NCI-H2196 treated with DMSO at 0.1 percent for 48 hours (cell line): ENCODE results near the gene TGFBR3.

Source experiments
- DNase-seq: peaks from one replicate; lab custom pipeline; 2025; ENCODE audit not compliant: unreplicated experiment; lab: John Stamatoyannopoulos, UW

Gene TGFBR3

DNA sequence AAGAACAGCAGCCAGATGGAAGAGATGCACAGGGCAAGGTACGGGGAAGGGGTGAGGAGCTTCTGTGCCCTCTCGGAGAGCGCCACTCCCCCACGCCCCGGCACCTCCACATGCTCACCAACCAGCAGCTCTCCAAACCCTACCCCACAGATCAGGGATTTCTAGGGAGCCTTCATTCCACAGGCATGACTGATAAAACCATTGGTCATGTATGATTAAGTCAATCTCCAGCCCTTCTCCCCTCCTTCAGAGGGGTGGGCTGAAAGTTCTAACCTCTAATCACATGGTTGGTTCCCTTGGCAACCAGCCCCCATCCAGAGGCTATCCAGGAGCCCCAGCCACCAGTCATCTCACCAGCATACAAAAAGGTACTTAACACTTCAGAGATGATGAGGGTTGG is 144.7 kb downstream of the TGFBR3 start:
- DNase-seq = no peak

DNA sequence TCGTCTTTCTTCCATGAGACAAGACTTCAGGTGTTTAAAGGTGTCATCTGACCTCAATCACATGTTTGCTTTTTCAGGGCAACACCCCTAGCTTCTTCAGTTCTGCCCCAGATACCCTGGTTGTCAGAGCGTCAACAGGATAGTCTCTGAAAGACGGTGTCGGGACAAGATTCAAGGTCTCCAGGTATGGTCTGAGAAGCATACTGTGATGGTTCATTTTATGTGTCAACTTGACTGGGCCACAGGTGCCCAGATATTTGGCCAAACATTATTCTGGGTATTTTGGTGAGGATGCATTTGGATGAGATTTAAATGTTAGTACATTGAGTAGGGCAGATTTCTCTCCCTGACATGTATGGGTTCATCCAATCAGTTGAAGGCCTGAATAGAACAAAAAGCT is 148.3 kb downstream of the TGFBR3 start:
- DNase-seq = no peak

DNA sequence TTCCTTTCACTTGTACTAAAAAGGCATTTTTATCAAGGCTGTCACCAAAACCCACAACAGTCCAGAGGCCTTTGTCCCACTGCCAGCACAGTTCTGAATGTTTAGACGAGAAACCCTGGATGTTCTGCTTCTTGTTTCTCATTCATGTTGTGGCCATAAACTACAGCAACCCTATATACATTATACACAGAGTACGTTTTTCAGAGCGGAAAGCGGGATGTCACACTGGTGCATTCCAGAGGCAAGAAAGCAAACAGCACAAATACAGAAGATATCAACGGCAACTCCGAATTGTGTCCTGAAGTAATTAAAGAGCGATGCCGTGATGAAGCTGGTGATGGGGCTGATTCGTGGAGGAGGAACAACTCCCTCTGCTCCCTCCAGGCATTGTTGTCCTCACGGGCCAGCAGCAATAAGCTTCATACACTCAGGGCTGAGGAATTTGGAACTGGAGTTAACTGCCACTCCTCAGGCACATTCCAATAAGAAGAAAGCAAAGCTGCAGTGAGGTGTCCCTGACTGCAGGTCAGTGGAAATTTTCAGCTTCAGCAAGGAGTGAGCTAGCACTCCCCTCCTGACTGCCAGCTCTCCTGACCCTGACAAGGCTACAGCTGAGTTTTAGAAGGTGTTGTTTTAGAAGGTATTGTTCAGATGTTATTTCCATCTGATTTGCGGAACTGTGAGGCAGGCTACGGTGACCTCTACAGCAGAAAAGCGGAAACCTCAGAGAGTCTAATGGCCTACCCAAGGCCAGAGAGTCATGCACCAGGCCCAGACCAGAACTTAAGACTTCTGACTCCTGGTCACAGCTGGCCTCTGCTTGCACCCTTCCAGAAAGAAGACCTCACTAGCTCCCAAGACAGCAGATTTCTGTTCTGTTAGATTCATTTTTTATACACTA is 149.0 kb downstream of the TGFBR3 start:
- no peak for DNase-seq

DNA sequence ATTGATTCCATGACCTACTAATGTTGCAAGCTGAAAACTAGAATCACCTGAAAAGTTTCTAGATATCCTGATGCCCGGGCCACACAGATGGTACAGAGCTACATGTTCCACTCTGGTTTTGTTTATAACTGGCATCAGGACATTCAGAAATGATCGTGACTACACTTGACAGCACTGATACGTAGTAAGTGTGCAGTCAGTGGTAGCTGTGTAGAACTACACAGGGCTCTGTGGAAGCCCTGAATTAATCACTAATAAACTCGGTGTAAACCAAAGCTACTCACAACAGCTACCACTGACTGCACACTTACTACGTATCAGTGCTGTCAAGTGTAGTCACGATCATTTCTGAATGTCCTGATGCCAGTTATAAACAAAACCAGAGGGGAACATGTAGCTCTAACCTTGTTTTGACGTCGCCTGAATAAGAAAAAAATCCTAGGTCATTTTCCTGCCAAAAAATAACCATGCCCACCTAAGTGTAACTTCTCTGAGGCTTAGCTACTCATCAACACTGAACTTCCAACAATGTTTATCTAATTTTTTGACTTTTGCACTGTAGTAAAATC is 149.7 kb downstream of the TGFBR3 start:
- no peak for DNase-seq

DNA sequence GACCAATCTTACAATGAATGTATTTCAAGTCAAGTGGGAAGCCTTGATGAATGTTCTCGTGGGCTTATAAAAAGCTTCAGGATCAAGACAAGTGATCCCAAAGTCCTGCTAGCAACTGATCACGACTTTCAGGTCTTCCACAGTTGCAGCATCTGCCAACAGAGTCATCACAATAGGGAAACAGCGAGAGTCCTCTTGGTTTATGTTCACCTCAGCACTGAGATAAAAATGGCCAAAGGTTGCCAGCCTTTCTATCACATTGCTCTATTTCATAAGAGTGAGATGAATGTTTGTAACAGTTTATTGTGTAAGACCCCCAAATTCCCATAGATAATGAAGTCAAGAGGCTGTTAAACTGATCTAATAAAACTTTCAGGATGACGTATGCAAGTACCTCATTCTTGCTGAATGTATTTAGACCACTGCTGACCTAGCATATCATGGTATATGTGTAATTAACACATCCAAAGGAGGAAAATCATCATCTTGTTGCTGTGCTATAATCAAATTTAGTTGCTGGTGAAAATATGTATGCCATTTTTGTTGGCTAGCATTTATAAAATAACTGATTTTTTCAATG is 150.6 kb downstream of the TGFBR3 start:
- DNase-seq = no peak

DNA sequence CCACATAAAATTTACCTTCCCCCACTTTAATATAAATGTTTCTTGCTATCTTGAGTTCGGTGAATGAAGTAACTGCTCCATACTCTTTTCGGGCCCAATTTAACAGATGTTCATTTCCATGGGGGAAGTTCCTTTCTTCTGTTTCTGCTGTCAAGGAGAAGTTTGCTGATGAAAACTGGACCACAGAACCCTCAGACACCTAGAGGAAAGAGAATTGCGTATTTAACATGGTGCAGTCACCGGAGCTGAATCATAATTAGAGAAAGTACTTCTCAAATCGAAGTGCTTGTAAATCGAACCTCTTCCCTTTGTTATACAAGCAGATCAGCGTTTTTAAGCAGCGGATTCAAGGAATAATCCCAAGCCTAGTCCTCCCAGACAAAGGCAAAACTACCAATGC is 151.2 kb downstream of the TGFBR3 start:
- DNase-seq = no peak

DNA sequence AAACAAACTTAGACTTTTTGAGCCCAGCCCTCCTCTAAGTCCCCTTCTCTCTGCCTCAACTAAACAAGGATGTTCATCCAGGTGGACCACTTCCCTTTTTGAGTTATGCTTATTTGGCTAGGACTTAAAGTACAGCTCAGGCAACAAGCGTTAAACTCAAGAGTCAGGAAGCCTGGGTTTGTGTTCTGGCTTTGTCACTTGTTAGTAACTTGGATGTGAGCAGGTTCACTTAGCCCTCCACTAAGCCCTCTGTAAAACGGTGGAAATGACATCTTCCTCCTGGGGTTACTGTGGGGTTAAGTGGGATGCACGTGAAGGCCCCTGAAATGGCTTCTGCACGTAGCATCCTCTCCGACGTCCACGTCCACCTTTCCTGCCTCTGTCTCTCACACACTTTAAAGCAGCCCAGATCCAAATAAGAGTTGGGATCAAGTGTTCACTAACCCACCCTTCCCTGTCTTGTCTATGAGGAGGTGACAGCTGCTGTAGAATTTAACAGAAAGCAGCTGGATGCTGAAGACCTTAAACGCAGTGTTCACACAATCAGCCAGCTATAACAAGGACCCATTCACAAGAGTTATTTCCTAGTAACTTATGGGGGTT is 152.7 kb downstream of the TGFBR3 start:
- no peak for DNase-seq

DNA sequence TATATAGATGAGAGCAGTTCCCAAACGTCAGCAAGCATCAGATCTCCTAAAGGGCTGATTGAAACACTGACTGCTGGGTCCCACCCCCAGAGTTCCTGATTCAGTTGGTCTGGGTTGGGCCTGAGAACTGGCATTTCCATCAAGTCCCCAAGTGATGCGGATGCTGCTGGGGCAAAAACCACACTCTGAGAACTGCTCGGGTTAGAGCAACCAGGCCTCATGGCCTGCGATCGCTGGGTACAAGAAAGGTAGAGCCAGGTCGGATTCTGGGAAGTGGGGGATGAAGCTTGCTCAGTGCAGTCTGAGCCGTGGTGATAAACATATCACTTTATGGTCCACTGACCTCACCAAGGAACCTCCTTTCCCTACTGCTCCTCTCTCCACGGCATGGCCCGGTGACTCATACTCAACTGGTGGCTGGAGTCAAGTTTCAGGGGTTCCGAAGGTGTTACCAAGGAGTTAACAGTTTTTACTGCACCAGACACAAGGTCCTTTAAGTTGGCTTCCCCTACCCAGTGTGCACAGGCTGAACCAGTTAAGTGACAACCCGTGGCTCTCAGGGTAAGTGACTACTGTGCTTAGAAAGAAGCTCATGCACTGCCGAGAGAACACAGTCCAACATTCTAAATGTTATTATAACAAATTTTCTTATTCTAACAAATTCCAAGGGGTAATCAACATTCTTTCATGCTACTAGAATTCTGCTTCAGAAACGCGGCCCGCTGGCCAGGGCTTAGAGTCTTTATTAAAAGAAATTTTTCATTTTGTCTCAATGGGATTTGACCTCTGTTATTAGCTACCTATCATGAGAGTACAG is 153.5 kb downstream of the TGFBR3 start:
- DNase-seq = no peak

DNA sequence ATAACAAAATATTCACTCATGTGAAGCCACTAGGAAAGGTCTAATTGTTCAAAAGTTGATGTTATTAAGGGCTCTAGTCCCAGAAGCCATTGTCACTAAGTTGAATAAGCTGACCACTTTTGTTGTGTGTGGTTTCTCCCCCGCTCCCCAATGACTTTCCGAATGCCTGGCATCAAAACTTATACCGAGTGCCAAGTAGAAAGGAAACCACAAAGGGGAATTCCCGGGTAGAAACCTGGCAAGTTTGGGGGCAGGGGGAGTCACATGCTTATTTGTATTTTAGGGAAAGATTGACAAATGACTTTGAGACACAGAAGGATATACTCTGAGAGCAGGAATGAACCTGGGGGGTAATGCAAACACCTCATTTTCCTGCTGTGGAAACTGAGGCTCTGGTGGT is 154.1 kb downstream of the TGFBR3 start:
- DNase-seq = no peak

DNA sequence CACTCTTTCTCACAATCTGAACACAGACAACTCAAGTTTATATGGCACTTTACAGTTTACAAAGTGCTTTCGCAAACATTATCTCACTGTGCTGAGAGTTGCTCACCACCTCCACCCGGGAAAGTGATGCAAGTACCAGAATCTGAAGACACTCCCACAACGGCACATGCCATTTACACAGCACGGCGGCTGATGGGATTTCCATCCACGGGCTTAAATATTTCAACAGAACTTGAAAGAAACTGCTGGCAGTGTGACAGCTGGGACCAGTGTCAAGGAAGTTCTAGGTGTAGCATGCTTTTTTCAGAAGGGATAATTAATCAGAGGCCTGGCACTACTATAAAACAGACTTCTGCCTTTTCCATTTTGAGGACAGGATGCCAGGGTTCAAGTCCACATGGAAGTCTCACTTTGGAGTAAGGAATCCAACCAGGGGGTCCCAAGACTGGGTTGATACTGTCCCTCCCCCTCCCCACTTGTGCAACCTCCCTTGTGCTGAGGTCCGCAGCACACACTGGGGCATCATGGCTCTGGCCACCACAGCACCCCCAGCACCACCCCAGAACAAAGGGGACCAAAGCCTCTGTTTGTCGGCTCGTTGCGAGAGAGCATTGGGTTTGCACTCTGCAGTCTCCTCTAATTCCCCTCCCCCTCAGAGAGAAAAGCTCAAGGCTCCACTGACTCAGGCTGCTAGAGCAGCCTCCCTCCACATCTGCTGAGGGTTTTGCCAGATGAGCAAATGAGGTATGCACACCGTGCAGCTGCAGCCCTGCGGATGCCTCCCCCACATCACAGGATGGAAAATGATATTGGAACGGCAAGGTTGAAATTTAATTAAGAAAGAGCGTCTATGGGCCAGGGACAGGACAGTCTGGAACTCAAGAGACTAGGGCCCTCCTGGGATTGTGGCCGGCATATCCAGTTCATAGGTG is 154.9 kb downstream of the TGFBR3 start:
- DNase-seq = no peak

DNA sequence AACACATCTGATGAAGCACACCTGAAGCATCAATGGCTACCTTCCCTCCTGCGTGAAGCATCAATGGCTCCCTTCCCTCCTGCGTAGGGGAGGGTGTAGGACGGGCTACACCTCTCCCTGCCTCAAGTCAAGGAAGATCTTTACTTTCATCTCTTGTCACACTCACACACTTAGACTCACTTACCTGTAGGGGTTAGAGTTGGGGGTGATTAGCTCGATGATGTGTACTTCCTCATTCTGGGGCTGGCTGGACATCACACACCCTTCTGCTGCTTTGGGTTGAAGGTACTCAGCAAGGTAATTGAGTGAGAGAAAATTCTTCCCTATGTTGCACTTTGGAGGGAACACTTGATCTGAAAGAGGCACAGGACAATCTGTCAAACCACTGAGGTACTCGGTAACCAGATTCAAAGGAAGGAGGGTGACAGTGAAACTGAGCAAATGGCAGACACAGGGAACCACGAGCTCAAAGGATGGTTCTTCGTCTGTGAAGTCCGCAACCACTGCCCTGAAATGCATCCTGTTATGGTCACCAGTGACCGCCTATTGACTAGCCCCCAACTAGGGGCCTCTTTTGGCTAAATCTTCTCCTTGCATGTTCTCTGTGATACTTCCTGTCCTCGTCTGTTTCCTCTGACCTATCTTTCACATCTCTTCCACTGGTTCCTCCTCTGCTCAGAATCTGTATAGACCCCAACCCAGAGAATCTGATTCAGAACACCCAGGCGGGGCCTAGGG is 156.2 kb downstream of the TGFBR3 start:
- DNase-seq = no peak

DNA sequence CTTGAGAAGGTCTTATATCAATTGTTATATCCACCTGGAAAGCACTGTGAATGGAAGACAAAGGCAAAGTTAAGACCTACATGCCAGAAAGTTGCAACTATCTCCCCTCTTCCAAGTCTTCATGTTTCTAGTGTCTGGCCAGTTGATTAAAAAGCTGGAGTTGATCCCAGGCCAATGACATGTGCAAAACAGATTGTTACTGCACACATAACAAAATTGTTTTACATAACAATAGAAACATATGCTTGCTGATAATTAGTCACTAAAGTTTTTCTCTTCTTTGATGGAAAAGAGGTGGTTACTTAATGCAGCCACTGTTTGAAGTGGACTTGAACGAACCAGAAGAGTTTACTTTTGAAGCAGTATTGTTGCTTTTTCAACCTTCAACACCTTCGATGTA is 158.2 kb downstream of the TGFBR3 start:
- DNase-seq = no peak

DNA sequence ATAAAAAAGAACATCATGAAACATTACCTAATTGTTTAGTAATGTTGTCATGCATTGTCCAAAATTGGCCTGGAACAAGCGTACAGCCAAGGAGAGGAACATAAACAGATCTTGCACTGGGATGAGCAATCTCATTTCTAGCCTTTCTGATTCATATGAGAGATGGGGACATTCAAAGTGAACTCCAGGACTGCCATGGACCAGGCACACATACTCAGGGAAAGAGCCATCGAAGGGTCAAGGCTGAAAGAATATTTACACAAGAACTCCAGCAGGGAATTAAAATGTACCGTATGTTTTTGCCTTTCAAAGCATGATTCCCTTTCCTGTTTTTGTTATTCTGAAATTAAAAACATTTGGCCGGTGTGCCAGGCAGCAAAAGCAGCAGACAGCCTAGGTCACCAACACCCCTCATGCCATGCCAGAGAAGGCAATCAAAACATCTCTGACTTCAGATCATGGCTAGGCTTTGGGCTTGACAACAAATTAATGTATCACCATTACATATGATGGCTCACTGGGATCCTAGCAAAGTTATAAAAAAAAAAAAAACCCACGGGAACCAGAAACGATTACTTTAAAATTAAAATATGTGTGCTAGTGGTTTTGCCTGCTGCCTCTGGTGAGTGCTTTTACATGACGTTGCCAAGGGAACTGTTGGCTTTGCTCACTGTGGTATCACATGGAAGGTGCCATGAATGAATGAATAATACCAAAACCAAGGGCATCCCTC is 159.8 kb downstream of the TGFBR3 start:
- no peak for DNase-seq

DNA sequence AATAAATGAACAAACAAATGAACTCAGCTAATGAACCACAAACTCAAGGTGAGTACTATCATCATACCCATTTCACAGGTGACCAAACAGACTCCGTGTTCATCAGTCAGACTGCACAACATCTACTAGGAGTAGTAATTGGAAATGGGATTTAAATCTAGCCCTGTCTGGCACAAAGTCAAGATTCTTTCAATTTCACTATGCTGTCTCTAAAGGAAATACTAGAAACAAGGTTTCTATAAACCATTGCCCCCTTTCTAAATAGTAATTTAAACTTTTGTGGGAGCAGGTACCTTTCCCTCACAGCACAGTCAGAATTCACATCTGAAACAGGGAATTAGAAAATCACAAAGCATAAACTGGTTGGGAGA is 160.3 kb downstream of the TGFBR3 start:
- no peak for DNase-seq

DNA sequence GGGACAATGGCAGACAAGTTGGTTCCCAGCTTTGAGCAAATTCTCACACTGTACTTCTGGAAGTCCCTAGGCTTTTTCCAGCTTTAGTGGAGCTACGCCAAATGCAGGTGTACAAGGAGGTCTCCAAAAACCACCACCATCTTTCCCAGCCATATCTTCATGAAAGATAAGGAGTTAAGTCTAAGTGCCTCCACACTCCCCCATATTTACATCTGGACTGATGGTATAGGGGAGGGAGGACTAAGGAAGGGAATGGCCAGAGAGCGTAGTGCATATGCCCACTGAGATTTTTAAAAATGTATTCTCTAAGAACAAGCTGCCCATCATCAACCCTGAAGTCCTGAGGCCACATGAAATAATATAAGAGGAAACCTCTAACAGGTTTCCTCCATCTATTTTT is 161.3 kb downstream of the TGFBR3 start:
- DNase-seq = no peak

DNA sequence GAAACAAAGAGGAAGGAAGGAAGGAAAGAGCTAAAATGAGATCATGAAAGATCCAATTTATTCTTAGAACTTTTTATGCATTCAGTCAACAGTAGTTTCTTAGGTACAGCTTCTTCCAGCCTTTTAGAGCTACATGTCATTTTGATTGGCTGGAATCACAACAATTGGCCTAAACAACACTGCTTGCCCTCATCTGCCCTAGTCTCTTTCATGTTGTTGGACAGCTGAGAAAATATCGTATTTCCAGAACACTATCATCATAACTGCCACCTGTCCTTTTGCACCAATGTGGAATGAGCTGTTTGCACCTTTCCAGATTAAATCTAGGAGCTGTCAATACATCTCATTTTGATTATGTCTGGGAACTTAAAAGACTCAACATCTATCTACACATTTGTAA is 161.7 kb downstream of the TGFBR3 start:
- no peak for DNase-seq

DNA sequence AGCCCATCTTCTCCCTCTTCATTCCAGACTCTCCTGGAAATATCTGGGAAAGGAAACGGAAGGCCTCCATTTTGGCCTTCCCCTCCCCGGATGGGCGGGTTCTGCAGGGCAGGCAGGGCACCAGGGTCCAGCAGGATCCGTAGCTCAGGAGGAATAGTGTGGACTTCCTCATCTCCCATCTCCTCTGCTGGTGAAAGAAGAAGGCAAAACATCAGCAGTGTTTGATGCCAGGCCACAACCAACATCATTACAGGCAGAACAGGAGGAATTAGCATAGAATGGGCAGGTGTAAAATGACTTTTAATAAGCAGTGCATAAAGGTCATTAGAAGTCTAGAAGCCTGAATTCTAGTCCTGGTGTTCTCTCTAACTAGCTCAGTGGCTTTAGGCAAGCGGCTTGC is 165.9 kb downstream of the TGFBR3 start:
- no peak for DNase-seq

DNA sequence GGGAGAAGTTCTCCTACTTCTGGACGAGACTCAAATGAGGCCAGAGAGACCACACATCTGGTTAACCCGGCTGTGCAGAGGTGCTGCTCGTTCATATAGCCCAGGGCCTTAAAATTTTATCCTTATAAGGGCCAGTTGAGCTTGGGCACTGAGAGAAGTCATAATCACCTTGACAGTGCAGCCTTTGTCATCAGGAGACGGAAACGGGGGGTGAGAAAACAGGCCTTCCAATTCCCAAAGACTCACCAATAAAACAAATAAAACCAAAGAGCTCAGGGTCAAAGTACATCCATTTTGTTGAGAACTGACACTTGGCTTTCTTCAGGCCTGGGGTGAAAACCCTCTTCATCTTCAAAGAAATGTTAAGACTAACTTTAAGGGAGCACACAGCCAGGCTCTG is 167.1 kb downstream of the TGFBR3 start:
- DNase-seq = no peak

DNA sequence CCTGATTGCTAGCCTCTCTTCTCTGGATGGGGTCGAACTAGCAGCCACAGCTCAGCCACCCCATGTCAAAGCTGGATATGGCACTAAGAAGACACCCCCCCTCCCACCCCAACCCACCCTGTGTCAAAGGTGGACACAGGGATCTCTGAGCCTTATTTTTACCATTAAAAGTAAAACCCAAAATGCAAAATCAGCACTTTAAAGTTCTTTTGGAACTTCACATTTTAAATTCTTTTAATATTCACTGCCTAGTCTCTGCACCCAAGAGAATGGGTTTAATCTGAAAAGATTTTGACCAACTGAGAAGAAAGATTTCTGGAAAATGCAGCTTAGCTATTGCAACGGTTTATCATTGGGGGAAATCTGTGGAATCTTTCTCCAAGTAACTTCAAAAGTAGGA is 167.6 kb downstream of the TGFBR3 start:
- DNase-seq = no peak
